ENCODE results near the gene TAF5.

GRCh38 chr10:103355906-103356599, 11.7 kb upstream of the TAF5 start:
- no peak for TF ChIP-seq CTCF (IDR thresholded peaks at IDR 0.05; ENCODE audit: low read length)
- TF ChIP-seq EZH2 (IDR thresholded peaks at IDR 0.05; ENCODE audit: borderline replicate concordance, low read length), result no peak

Measured in OCI-LY1 (cell line).